GM12801 (cell line): Measurements from ENCODE around the gene PELI2.

Experiments
- CTCF ChIP-seq: IDR thresholded peaks from one replicate; pipeline ENCODE4 v1.5.1; 2011; ENCODE audit warnings: control low read depth; ENCODE audit not compliant: insufficient read length; ENCODE audit errors: extremely low read depth

Gene PELI2

GRCh38 chr14:56107615-56108014 is 10.6 kb upstream of the PELI2 start:
- TF ChIP-seq CTCF, result no peak

GRCh38 chr14:56108057-56108456 is 10.2 kb upstream of the PELI2 start:
- no peak for TF ChIP-seq CTCF

GRCh38 chr14:56112781-56113180 is 5.4 kb upstream of the PELI2 start:
- no peak for TF ChIP-seq CTCF

- no peak for TF ChIP-seq CTCF
Measured at GRCh38 chr14:56115334-56115870, 2.8 kb upstream of the PELI2 start.

GRCh38 chr14:56115976-56116893 is 2.0 kb upstream of the PELI2 start:
- no peak for TF ChIP-seq CTCF

- TF ChIP-seq CTCF, result no peak
Measured at GRCh38 chr14:56118611-56119181, 485 bp downstream of the PELI2 start.

GRCh38 chr14:56119201-56119981 is 1.2 kb downstream of the PELI2 start:
- no peak for TF ChIP-seq CTCF
